Naive B cell (primary cell): Measurements from ENCODE around the gene KLHL20. TPM values are rescaled to one million over a fixed set of nuclear protein-coding genes. Genes with fewer than 3 reads are reported as not detected.
"Not testable (repeated sequence)": the region's sequence is repeated elsewhere in the genome, so short reads cannot be mapped to it uniquely, and the experiment has no call there.

Source experiments
- ATAC-seq, 2 donors: fragments of 150-1000 bp; cut with Tn5 transposase; 2 replicates each; pipeline ENCODE4 v1.10.0; 2021; ENCODE audit warnings: low read depth in 2 of 2, mild to moderate bottlenecking in 2 of 2, moderate library complexity in 2 of 2
- DNase-seq: peaks from one replicate; pipeline ENCODE4 v3.0.0; 2022
- H3K27ac Mint-ChIP-seq, 6 donors: one replicate each; pipeline ENCODE4 v1.8.0; 2020 to 2022; ENCODE audit warnings: mild to moderate bottlenecking in 6 of 6, mixed read lengths in 6 of 6, moderate library complexity in 5 of 6, inconsistent platforms in 2 of 6
- H3K27me3 Mint-ChIP-seq, 3 donors: one replicate each; pipeline ENCODE4 v1.8.0; 2021 to 2022; ENCODE audit warnings: mixed read lengths in 3 of 3, mild to moderate bottlenecking in 1 of 3
- H3K36me3 Mint-ChIP-seq, 2 donors: one replicate each; pipeline ENCODE4 v1.8.0; 2020 to 2022; ENCODE audit warnings: mixed read lengths in 2 of 2, inconsistent platforms in 1 of 2, mild to moderate bottlenecking in 1 of 2
- H3K4me1 Mint-ChIP-seq, 3 donors: one replicate each; pipeline ENCODE4 v1.8.0; 2020 to 2022; ENCODE audit warnings: mixed read lengths in 3 of 3, inconsistent platforms in 1 of 3, mild to moderate bottlenecking in 1 of 3, moderate library complexity in 1 of 3
- H3K4me3 Mint-ChIP-seq, 8 donors: one replicate each; pipeline ENCODE4 v1.8.0; 2020 to 2022; ENCODE audit warnings: mild to moderate bottlenecking in 8 of 8, mixed read lengths in 8 of 8, moderate library complexity in 8 of 8, inconsistent platforms in 2 of 8
- H3K9me3 Mint-ChIP-seq, 7 donors: one replicate each; pipeline ENCODE4 v1.8.0; 2020 to 2022; ENCODE audit warnings: mixed read lengths in 7 of 7, mild to moderate bottlenecking in 5 of 7, inconsistent platforms in 2 of 7, moderate library complexity in 1 of 7
- polyA plus RNA-seq, 6 donors: library from polyadenylated mRNA; unstranded; fragments of 300-500 nt; fragmentation: Illumina TruSeq; gene quantifications; one replicate each; pipeline ENCODE4 v1.2.3, GENCODE V29; 2021; ENCODE audit warnings: low read depth in 6 of 6

The KLHL20 gene
- polyA plus RNA-seq, 6 donors from 2014 or later = 13.8 to 25.3 (median 20.8) TPM

GRCh38 chr1:173758980-173759379 is 44.2 kb downstream of the KLHL20 start:
- no peak overlapping the region for H3K4me3 Mint-ChIP-seq
- no peak for DNase-seq
- no peaks in the 10 kb centered on the region for H3K27me3 Mint-ChIP-seq
- H3K36me3 Mint-ChIP-seq = peaks cover 39 to 54% of the 10 kb centered on the region in 2 donors
- H3K27ac Mint-ChIP-seq = peak overlapping the region in 1 of 6 donors; percentile 33
- ATAC-seq = no peak
- peaks cover 7 to 18% (median 13%) of the 10 kb centered on the region in 7 donors for H3K9me3 Mint-ChIP-seq
- peaks cover 0 to 9% (median 0%) of the 10 kb centered on the region in 3 donors for H3K4me1 Mint-ChIP-seq

DNA sequence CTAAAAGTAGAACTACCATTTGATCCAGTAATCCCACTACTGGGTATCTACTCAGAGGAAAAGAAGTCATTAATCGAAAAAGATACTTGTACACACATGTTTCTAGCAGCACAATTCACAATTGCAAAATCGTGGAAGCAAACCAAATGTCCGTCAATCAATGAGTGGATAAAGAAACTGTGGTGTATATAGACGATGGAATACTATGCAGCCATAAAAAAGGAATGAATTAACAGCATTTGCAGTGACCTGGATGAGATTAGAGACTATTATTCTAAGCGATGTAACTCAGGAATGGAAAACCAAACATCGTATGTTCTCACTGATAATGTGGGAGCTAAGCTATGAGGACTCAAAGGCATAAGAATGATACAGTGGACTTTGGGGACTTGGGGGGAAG is 49.5 kb downstream of the KLHL20 start:
- ATAC-seq, H3K4me1 Mint-ChIP-seq, H3K27ac Mint-ChIP-seq, H3K4me3 Mint-ChIP-seq, DNase-seq, H3K27me3 Mint-ChIP-seq: not testable (repeated sequence)
- peaks cover 7 to 20% (median 19%) of the 10 kb centered on the region in 7 donors for H3K9me3 Mint-ChIP-seq
- peaks cover 26 to 40% of the 10 kb centered on the region in 2 donors for H3K36me3 Mint-ChIP-seq

DNA sequence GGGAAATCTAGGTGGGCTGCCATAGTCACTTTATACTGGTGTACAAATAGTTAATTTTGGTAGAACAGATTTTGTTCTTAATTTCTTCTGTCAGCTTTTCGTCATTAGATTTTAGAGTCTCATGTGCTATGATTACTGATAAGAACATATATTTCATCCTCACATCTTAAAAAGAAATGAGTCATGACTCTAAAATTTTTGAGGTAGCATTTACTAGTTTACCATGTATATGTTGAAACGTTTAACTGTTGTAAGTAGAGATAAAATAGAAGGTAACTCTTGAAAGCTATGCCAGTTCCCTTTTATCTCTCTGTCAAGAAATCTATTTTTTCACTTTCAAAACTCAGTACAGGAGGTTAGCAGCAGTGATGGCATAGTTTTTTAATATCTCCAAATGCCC is 53.4 kb downstream of the KLHL20 start:
- Mint-ChIP-seq H3K36me3 (peaks cover 12 to 22% of the 10 kb centered on the region in 2 donors), H3K4me3 (no peak overlapping the region), H3K9me3 (peaks cover 0 to 14% (median 10%) of the 10 kb centered on the region in 7 donors), H3K4me1 (no peaks in the 10 kb centered on the region), H3K27ac (peak overlapping the region in 1 of 6 donors; percentile 21), H3K27me3 (no peaks in the 10 kb centered on the region)
- ATAC-seq (no peak), DNase-seq (no peak)

DNA sequence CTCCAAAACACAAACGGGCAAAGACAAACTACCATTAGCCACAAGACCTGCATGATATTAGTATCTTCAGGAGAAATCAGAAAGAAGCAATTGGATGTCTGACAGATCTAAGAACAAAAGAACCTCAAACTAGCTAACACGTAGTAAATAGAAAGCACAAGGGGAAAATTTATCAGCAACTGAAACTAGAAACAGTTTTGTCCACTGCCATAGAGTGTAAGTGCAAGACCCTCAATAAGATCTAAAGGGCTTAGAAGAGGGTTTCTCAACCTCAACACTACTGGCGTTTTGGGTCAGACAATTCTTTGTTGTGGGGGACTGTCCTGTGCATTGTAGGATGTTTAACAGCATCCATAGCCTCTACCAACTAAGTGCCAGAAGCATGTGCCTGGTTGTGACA is 54.0 kb downstream of the KLHL20 start:
- DNase-seq (no peak), ATAC-seq (no peak)
- no peaks in the 10 kb centered on the region for H3K27me3 Mint-ChIP-seq
- no peaks in the 10 kb centered on the region for H3K4me1 Mint-ChIP-seq
- H3K9me3 Mint-ChIP-seq = peaks cover 0 to 8% (median 7%) of the 10 kb centered on the region in 7 donors
- H3K27ac Mint-ChIP-seq = peak overlapping the region in 1 of 6 donors; percentile 21
- H3K36me3 Mint-ChIP-seq = peaks cover 10 to 17% of the 10 kb centered on the region in 2 donors
- H3K4me3 Mint-ChIP-seq = no peak overlapping the region

GRCh38 chr1:173770330-173770729 is 55.5 kb downstream of the KLHL20 start:
- not testable (repeated sequence) for H3K27me3 Mint-ChIP-seq, H3K36me3 Mint-ChIP-seq, H3K4me1 Mint-ChIP-seq, DNase-seq, H3K4me3 Mint-ChIP-seq, H3K9me3 Mint-ChIP-seq, ATAC-seq
- peak overlapping the region in 4 of 6 donors; percentile 8 to 90 (median 56) for H3K27ac Mint-ChIP-seq

GRCh38 chr1:173771560-173771959 is 56.8 kb downstream of the KLHL20 start:
- H3K4me1 Mint-ChIP-seq = no peaks in the 10 kb centered on the region
- H3K9me3 Mint-ChIP-seq = no peaks in the 10 kb centered on the region
- H3K27me3 Mint-ChIP-seq = no peaks in the 10 kb centered on the region
- ATAC-seq (no peak), DNase-seq (no peak)
- no peak overlapping the region for H3K4me3 Mint-ChIP-seq
- H3K27ac Mint-ChIP-seq = peak overlapping the region in 2 of 6 donors; percentile 11 to 55
- H3K36me3 Mint-ChIP-seq = peaks cover 13 to 18% of the 10 kb centered on the region in 2 donors

DNA sequence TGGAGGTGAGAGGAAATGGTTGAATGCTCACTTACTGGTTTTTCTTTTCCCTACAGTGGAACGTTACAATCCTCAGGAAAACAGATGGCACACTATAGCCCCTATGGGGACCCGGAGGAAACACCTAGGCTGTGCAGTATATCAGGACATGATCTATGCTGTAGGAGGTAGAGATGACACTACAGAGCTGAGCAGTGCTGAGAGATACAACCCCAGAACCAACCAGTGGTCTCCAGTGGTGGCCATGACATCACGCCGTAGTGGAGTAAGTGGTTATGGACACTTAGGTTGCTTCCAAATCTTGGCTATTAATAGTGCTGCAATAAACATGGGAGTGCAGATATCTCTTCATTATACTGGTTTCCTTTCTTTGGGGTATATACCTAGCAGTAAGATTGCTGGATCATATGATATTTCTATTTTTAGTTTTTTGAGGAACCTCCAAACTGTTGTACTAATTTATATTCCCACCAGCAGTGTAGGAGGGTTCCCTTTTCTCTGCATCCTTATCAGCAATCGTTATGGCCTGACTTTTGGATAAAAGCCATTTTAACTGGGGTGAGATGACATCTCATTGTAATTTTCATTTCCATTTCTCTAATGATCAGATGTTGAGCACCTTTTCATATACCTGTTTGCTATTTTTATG is 60.9 kb downstream of the KLHL20 start:
- Mint-ChIP-seq H3K36me3 (peaks cover 21 to 30% of the 10 kb centered on the region in 2 donors), H3K4me1 (no peaks in the 10 kb centered on the region), H3K27me3 (no peaks in the 10 kb centered on the region), H3K9me3 (no peaks in the 10 kb centered on the region), H3K4me3 (no peak overlapping the region), H3K27ac (peak overlapping the region in 3 of 6 donors; percentile 1 to 33 (median 7))
- ATAC-seq (no peak), DNase-seq (no peak)

DNA sequence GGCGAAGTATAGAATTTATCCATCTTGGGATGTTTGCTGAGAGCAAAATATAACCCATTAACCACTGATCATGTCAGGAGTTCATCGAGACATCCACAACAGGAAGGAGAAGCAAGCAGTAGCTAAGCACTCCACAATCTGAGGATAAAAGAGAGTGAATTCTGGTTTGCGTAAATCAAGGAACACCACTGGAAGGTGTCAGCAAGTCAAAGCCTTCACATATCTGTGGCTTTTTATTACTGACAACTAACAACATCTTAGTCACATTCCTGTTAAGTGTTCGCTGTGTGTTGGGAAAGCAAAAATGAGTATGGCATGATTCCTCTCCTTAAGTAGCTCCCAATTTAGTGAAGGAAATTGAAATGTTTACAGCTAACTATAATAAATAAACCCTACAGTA is 65.2 kb downstream of the KLHL20 start:
- H3K27me3 Mint-ChIP-seq = no peaks in the 10 kb centered on the region
- ATAC-seq (no peak), DNase-seq (no peak)
- H3K27ac Mint-ChIP-seq = peak overlapping the region in 1 of 6 donors; percentile 24
- H3K36me3 Mint-ChIP-seq = peaks cover 21 to 29% of the 10 kb centered on the region in 2 donors
- H3K4me3 Mint-ChIP-seq = no peak overlapping the region
- H3K9me3 Mint-ChIP-seq = no peaks in the 10 kb centered on the region
- H3K4me1 Mint-ChIP-seq = no peaks in the 10 kb centered on the region

- H3K9me3 Mint-ChIP-seq = no peaks in the 10 kb centered on the region
- no peaks in the 10 kb centered on the region for H3K27me3 Mint-ChIP-seq
- no peak for ATAC-seq
- H3K36me3 Mint-ChIP-seq = peaks cover 0 to 8% of the 10 kb centered on the region in 2 donors
- H3K4me1 Mint-ChIP-seq = no peaks in the 10 kb centered on the region
- peak overlapping the region in 3 of 6 donors; percentile 34 to 75 (median 49) for H3K27ac Mint-ChIP-seq
- no peak for DNase-seq
- H3K4me3 Mint-ChIP-seq = no peak overlapping the region
These were observed 70.2 kb downstream of the KLHL20 start for GRCh38 chr1:173784997-173785396.

DNA sequence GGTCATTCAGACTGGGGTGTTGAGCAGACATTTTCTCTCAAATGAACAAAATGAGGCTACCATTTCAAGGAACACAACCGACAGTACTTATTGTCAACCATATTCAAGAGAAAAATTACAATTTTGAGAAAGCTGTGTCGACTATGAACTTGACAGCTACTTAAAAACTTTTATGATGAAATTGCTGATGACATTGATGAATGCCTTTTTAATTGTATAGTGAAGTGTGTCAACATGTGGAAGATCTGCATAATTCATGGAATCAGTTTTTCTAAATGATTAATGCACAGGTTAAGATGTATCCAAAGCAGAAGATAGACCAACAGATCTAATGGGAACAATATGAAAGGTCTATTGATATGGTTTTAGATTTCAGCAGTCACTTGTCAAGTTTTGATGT is 75.1 kb downstream of the KLHL20 start:
- ATAC-seq (no peak), DNase-seq (no peak)
- H3K27ac Mint-ChIP-seq = no peak overlapping the region
- no peaks in the 10 kb centered on the region for H3K4me1 Mint-ChIP-seq
- no peak overlapping the region for H3K4me3 Mint-ChIP-seq
- peaks cover 0 to 5% of the 10 kb centered on the region in 2 donors for H3K36me3 Mint-ChIP-seq
- no peaks in the 10 kb centered on the region for H3K9me3 Mint-ChIP-seq
- no peaks in the 10 kb centered on the region for H3K27me3 Mint-ChIP-seq

DNA sequence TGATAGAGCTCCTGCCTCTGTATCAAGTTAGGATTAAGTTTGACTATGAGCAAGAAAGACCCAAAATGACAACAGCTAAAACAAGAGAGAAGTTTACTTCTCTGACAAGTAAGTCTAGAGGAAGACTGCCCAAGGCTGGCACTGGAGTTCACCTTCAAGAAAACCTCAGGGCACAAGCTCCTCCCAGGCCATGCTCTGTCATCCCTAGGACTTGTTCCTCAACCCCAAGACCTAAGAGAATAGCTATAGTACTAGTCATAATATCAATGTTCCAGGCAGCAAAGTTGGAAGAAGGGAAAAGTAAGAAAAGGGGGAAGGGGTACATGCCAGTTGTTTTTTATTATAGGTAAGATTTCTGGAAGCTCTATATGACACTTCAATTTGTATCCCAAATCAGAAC is 83.3 kb downstream of the KLHL20 start:
- Mint-ChIP-seq H3K9me3 (peaks cover 0 to 4% (median 0%) of the 10 kb centered on the region in 7 donors), H3K4me1 (no peaks in the 10 kb centered on the region), H3K36me3 (peaks cover 0 to 8% of the 10 kb centered on the region in 2 donors), H3K27me3 (no peaks in the 10 kb centered on the region), H3K27ac (peak overlapping the region in 1 of 6 donors; percentile 36), H3K4me3 (no peak overlapping the region)
- DNase-seq (no peak), ATAC-seq (no peak)

DNA sequence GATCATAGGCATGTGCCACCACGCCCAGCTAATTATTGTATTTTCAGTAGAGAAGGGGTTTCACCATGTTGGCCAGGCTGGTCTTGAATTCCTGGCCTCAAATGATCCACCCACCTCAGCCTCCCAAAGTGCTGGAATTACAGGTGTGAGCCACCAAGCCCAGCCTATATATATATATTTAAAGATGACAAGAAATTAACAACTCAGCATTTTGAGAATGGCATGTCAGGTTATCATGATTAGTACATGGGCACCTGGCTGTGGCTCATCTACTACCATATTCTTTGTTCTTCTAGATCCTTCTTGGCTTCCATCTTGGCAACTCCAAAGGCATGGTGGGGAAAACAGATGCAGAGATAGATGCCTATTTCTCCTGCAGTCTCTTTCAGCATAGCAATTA is 85.2 kb downstream of the KLHL20 start:
- not testable (repeated sequence) for H3K36me3 Mint-ChIP-seq, H3K4me1 Mint-ChIP-seq, H3K27ac Mint-ChIP-seq, H3K9me3 Mint-ChIP-seq, H3K27me3 Mint-ChIP-seq, DNase-seq, H3K4me3 Mint-ChIP-seq, ATAC-seq

GRCh38 chr1:173802961-173803360 is 88.2 kb downstream of the KLHL20 start:
- DNase-seq = no peak
- H3K27me3 Mint-ChIP-seq = no peaks in the 10 kb centered on the region
- no peak overlapping the region for H3K4me3 Mint-ChIP-seq
- H3K36me3 Mint-ChIP-seq = peaks cover 6 to 15% of the 10 kb centered on the region in 2 donors
- no peak overlapping the region for H3K27ac Mint-ChIP-seq
- ATAC-seq = no peak
- H3K9me3 Mint-ChIP-seq = no peaks in the 10 kb centered on the region
- H3K4me1 Mint-ChIP-seq = no peaks in the 10 kb centered on the region

DNA sequence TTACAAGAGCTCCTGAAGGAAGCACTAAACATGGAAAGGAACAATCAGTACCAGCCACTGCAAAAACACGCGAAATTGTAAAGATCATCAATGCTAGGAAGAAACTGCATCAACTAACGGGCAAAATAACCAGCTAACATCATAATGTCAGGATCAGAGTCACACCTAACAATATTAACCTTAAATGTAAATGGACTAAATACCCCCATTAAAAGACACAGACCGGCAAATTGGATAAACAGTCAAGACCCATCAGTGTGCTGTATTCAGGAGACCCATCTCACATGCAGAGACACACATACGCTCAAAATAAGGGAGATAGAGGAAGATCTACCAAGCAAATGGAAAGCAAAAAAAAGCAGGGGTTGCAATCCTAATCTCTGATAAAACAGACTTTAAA is 98.9 kb downstream of the KLHL20 start:
- Mint-ChIP-seq H3K4me1 (peaks cover 19 to 39% (median 38%) of the 10 kb centered on the region in 3 donors), H3K27ac (peak overlapping the region in 1 of 6 donors; percentile 70), H3K36me3 (peaks cover 10 to 15% of the 10 kb centered on the region in 2 donors)
- H3K4me3 Mint-ChIP-seq, H3K27me3 Mint-ChIP-seq, ATAC-seq, DNase-seq, H3K9me3 Mint-ChIP-seq: not testable (repeated sequence)
